B cell (primary cell): ENCODE measurements around the gene A1CF. TPM values are rescaled to one million over a fixed set of nuclear protein-coding genes. Genes with fewer than 3 reads are reported as not detected.

ENCODE experiments used
- ATAC-seq: fragments of 200-7000 bp; cut with Tn5 transposase; one replicate; pipeline ENCODE4 v1.10.0; 2021; ENCODE audit warnings: low read depth, mild to moderate bottlenecking, moderate number of reproducible peaks, moderate library complexity
- CTCF ChIA-PET: fragments of 350-600 bp; sonication (Branson Sonifier 250); formaldehyde crosslinking; loops from one replicate; lab custom pipeline; 2021; ENCODE audit warnings: antibody characterized with exemption, inconsistent platforms; lab: Charles Lee
- POLR2A ChIA-PET: fragments of 350-600 bp; sonication (Branson Sonifier 250); formaldehyde crosslinking; loops from one replicate; lab custom pipeline; 2021; ENCODE audit warnings: antibody characterized with exemption; lab: Charles Lee
- DNase-seq: peaks from one replicate; pipeline ENCODE4 v3.0.0; 2013
- H2AFZ ChIP-seq: 2 replicates; pipeline ENCODE4 v1.6.1; 2012; ENCODE audit warnings: mild to moderate bottlenecking, low read depth, low read length; ENCODE audit not compliant: insufficient read depth, poor library complexity, severe bottlenecking
- H3K27ac ChIP-seq, 2 donors: 1 replicate in 1 of 2; 2 replicates in 1 of 2; pipeline ENCODE4 v1.5.1; 2012 to 2013; ENCODE audit warnings: low read length in 2 of 2, mild to moderate bottlenecking in 2 of 2, moderate library complexity in 1 of 2
- H3K27me3 ChIP-seq, 4 experiments: fragments of 200-600 bp in 1 of 4; sonication (generic) in 1 of 4; replicated peaks in 1 of 4; 1 replicate in 2 of 4; 2 replicates in 2 of 4; pipeline versions ENCODE4 v1.6.1 to v1.7.0; 2013 to 2016; ENCODE audit warnings: low read length in 3 of 4, mild to moderate bottlenecking in 2 of 4, mixed read lengths in 1 of 4, moderate library complexity in 1 of 4; ENCODE audit not compliant: insufficient read depth in 4 of 4, control insufficient read depth in 3 of 4; ENCODE audit errors: control extremely low read depth in 1 of 4
- H3K36me3 ChIP-seq, 2 experiments: replicated peaks in 1 of 2; 1 replicate in 1 of 2; 2 replicates in 1 of 2; pipeline versions ENCODE4 v1.6.1 to v1.7.1; 2013; ENCODE audit warnings: low read length in 1 of 2; ENCODE audit not compliant: insufficient read depth in 2 of 2, control insufficient read depth in 1 of 2; ENCODE audit errors: control extremely low read depth in 1 of 2, extremely low read depth in 1 of 2
- H3K4me1 ChIP-seq, 2 donors: fragments of 200-600 bp in 1 of 2; sonication (generic) in 1 of 2; 1 replicate in 1 of 2; 2 replicates in 1 of 2; pipeline versions ENCODE4 v1.5.1 to v1.6.1; 2013 to 2017; ENCODE audit warnings: low read length in 2 of 2; ENCODE audit not compliant: control insufficient read depth in 2 of 2, insufficient read depth in 2 of 2
- H3K4me2 ChIP-seq: replicated peaks from 2 replicates; pipeline ENCODE3; 2012; ENCODE audit warnings: mild to moderate bottlenecking, low read depth, low read length; ENCODE audit not compliant: poor library complexity, severe bottlenecking
- H3K4me3 ChIP-seq, 5 experiments: fragments of 200-600 bp in 1 of 5; sonication (generic) in 1 of 5; 1 replicate in 3 of 5; 2 replicates in 2 of 5; pipeline versions ENCODE4 v1.5.1 to v1.7.0; 2011 to 2016; ENCODE audit warnings: low read length in 4 of 5, mild to moderate bottlenecking in 4 of 5, low read depth in 2 of 5, control low read depth in 1 of 5, moderate library complexity in 1 of 5; ENCODE audit not compliant: insufficient read depth in 1 of 5; ENCODE audit errors: control extremely low read depth in 1 of 5, extremely low read depth in 1 of 5
- H3K79me2 ChIP-seq: fragments of 200-600 bp; sonication (generic); one replicate; pipeline ENCODE4 v1.6.0; 2016; ENCODE audit warnings: low read length; ENCODE audit not compliant: control insufficient read depth, insufficient read depth
- H3K9ac ChIP-seq: fragments of 200-600 bp; sonication (generic); 2 replicates; pipeline ENCODE4 v1.6.1; 2017; ENCODE audit warnings: mild to moderate bottlenecking, low read length, moderate library complexity
- H3K9me3 ChIP-seq, 3 donors: one replicate each; pipeline versions ENCODE4 v1.6.1 to v1.7.1; 2013; ENCODE audit warnings: low read length in 2 of 3; ENCODE audit not compliant: control insufficient read depth in 2 of 3, insufficient read depth in 1 of 3; ENCODE audit errors: control extremely low read depth in 1 of 3
- H4K20me1 ChIP-seq: 2 replicates; pipeline ENCODE4 v1.6.0; 2012; ENCODE audit warnings: mild to moderate bottlenecking, low read length; ENCODE audit not compliant: insufficient read depth, control insufficient read depth, poor library complexity, severe bottlenecking
- H3K27ac Mint-ChIP-seq: one replicate; pipeline ENCODE4 v1.8.0; 2021; ENCODE audit warnings: mixed read lengths
- H3K27me3 Mint-ChIP-seq: one replicate; pipeline ENCODE4 v1.8.0; 2021; ENCODE audit warnings: mixed read lengths
- H3K4me1 Mint-ChIP-seq: one replicate; pipeline ENCODE4 v1.8.0; 2021; ENCODE audit warnings: mixed read lengths
- H3K4me3 Mint-ChIP-seq: one replicate; pipeline ENCODE4 v1.8.0; 2021; ENCODE audit warnings: mixed read lengths
- H3K9me3 Mint-ChIP-seq: one replicate; pipeline ENCODE4 v1.8.0; 2022; ENCODE audit warnings: mixed read lengths; ENCODE audit not compliant: insufficient read depth
- CTCF ChIP-seq: fragments of 200-600 bp; IDR thresholded peaks from one replicate; pipeline ENCODE4 v1.8.0; 2022; ENCODE audit warnings: antibody characterized with exemption, mild to moderate bottlenecking
- EZH2 ChIP-seq: IDR thresholded peaks from 2 replicates; pipeline ENCODE4 v1.6.1; 2012; ENCODE audit warnings: borderline replicate concordance, low read depth, mild to moderate bottlenecking, moderate library complexity, low read length; ENCODE audit not compliant: insufficient read depth, poor library complexity, severe bottlenecking
- WGBS: methylation state at CpG from one replicate; pipeline ENCODE4 v1.1.5; 2013; ENCODE audit warnings: missing lambda C conversion rate; ENCODE audit not compliant: insufficient coverage; 5-methylcytosine and 5-hydroxymethylcytosine counted together
- intact Hi-C: fragments of 100-400 bp; cut with micrococcal nuclease; formaldehyde crosslinking; loops from one replicate; pipeline ENCODE4 v1.10.0; 2022
- polyA plus RNA-seq: library from polyadenylated mRNA; depleted of rRNA; stranded (reverse); fragments of >200 nt; gene quantifications from 2 replicates; pipeline ENCODE4 v1.2.3, GENCODE V29; 2012
- total RNA-seq, 2 donors: library from RNA; stranded (reverse); fragments of 120-200 nt in 1 of 2; gene quantifications; 1 replicate in 1 of 2; 2 replicates in 1 of 2; pipeline versions ENCODE4 v1.2.3 to v1.2.4, GENCODE V29; 2013 to 2022

The A1CF gene
- total and polyA plus RNA-seq, 2 donors (not counting 1 experiment from before 2014, with no cell fraction given), result not detected

DNA sequence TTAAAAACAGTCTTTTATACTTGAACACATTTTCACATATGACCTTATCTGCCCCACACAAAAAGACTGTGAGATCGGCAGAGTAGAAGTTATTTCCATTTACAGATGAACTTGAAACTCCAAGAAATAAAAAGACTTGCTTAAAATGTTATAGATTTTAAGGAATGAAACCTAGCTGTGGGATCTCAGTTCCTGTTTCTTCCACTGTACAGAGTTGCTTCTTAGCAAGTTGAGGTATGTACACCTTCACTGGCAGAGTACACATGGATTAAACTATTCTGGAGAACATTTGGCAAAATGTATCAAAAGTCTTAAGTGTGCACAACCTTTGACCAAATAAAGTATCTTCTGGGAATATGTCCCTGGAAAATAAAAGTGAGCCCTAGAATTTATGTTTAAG, 48.3 kb downstream of the A1CF start:
- H3K27ac Mint-ChIP-seq, result no peak overlapping the region

GRCh38 chr10:50832171-50832751, 53.2 kb downstream of the A1CF start:
- WGBS, result 80% methylated on average over 2 of the region's 3 CpGs
- POLR2A ChIA-PET, result no interaction called here
- H3K9me3 Mint-ChIP-seq, result no peaks in the 10 kb centered on the region

More for the DNA sequence above, 48.3 kb downstream of the A1CF start:
- H3K4me1 ChIP-seq, result no peaks in the 10 kb centered on the region
- no peaks in the 10 kb centered on the region for H3K4me1 Mint-ChIP-seq
- no peak overlapping the region for H3K4me3 Mint-ChIP-seq
- POLR2A ChIA-PET, result no interaction called here
- H3K9ac ChIP-seq, result no peak overlapping the region
- no peaks in the 10 kb centered on the region for H3K36me3 ChIP-seq
- H3K4me3 ChIP-seq, result no peak overlapping the region
- no peak for DNase-seq
- H3K27ac ChIP-seq, result no peak overlapping the region
- no peaks in the 10 kb centered on the region for H4K20me1 ChIP-seq
- WGBS, result no CpG with 5 or more reads among the region's 1 CpG
- peaks cover 27% of the 10 kb centered on the region for H3K27me3 Mint-ChIP-seq
- no peaks in the 10 kb centered on the region for H3K9me3 ChIP-seq
- H3K79me2 ChIP-seq, result no peaks in the 10 kb centered on the region
- no peak for ATAC-seq
- intact Hi-C loops, result no loop called here
- TF ChIP-seq CTCF (no peak), EZH2 (no peak)
- H3K9me3 Mint-ChIP-seq, result no peaks in the 10 kb centered on the region
- H2AFZ ChIP-seq, result no peak overlapping the region
- H3K27me3 ChIP-seq, result peaks cover 0 to 3% (median 0%) of the 10 kb centered on the region in 4 experiments
- H3K4me2 ChIP-seq, result no peak overlapping the region
- CTCF ChIA-PET, result no interaction called here

More at GRCh38 chr10:50832171-50832751, 53.2 kb downstream of the A1CF start:
- H3K27me3 Mint-ChIP-seq, result peaks cover 21% of the 10 kb centered on the region
- TF ChIP-seq EZH2, result no peak
- no peak for TF ChIP-seq CTCF
- CTCF ChIA-PET, result no interaction called here
- Histone ChIP-seq H4K20me1 (no peaks in the 10 kb centered on the region), H3K79me2 (no peaks in the 10 kb centered on the region), H3K36me3 (no peaks in the 10 kb centered on the region), H3K4me1 (no peaks in the 10 kb centered on the region), H2AFZ (no peak overlapping the region), H3K4me2 (no peak overlapping the region), H3K27me3 (peaks cover 0 to 2% (median 0%) of the 10 kb centered on the region in 4 experiments), H3K4me3 (no peak overlapping the region), H3K9ac (no peak overlapping the region), H3K27ac (no peak overlapping the region), H3K9me3 (no peaks in the 10 kb centered on the region)
- intact Hi-C loops, result no loop called here
- H3K4me1 Mint-ChIP-seq, result no peaks in the 10 kb centered on the region
- no peak overlapping the region for H3K4me3 Mint-ChIP-seq
- DNase-seq (no peak), ATAC-seq (no peak)
- H3K27ac Mint-ChIP-seq, result no peak overlapping the region
